Nephron progenitor cell (in vitro differentiated cells): ENCODE data around the gene OR9Q1.

ENCODE experiments used
- DNase-seq: peaks from one replicate; pipeline ENCODE4 v3.0.0; 2021
- H3K27ac Mint-ChIP-seq: 2 replicates; pipeline ENCODE4 v1.8.0; 2021; ENCODE audit warnings: mild to moderate bottlenecking, moderate library complexity, mixed read lengths
- H3K27me3 Mint-ChIP-seq: 2 replicates; pipeline ENCODE4 v1.8.0; 2021; ENCODE audit warnings: mild to moderate bottlenecking, low read depth, mixed read lengths; ENCODE audit not compliant: poor library complexity
- H3K36me3 Mint-ChIP-seq: 2 replicates; pipeline ENCODE4 v1.8.0; 2021; ENCODE audit warnings: low read depth, mixed read lengths
- H3K4me1 Mint-ChIP-seq: 2 replicates; pipeline ENCODE4 v1.8.0; 2021; ENCODE audit warnings: mixed read lengths
- H3K4me3 Mint-ChIP-seq: 2 replicates; pipeline ENCODE4 v1.8.0; 2021; ENCODE audit warnings: mild to moderate bottlenecking, moderate library complexity, mixed read lengths
- H3K9me3 Mint-ChIP-seq: 2 replicates; pipeline ENCODE4 v1.8.0; 2021; ENCODE audit warnings: mild to moderate bottlenecking, moderate library complexity, mixed read lengths
- TF ChIP-seq, protein P1 (sequence below): fragments of 200-600 bp; sonication (generic); IDR thresholded peaks from 2 replicates; pipeline ENCODE4 v1.5.0; 2021; ENCODE audit warnings: antibody characterized with exemption

Gene OR9Q1

DNA sequence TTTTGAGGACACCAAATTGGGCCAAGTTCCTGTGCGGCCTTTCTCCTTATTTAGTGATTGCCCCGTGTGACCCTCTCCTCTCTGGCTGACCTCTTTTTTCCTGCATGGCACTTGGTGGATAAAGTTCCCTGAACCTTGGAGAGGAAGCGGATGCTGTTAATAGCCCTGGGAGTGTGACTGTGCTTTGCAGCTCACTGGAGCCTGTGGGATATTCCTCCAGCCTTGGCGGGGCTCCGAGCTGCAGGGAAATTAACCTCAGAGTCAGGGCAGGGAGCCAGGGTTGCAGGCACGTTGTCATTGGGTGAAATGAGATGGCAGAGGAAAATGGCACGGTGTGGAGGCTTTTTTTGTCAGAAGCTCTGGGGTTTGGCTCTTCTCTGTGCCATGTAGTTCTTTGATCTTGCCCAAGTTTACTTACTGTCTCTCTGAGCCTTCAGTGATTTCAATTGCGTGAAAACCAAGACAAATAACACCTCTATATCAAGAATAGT, 965 bp downstream of the OR9Q1 start:
- Mint-ChIP-seq H3K27me3 (peaks cover 18% of the 10 kb centered on the region), H3K4me1 (peaks cover 24% of the 10 kb centered on the region), H3K9me3 (no peaks in the 10 kb centered on the region), H3K36me3 (no peaks in the 10 kb centered on the region), H3K27ac (peak overlapping the region; percentile 87), H3K4me3 (no peak overlapping the region)
- peak; percentile 24 for DNase-seq
- TF ChIP-seq, protein P1, sequence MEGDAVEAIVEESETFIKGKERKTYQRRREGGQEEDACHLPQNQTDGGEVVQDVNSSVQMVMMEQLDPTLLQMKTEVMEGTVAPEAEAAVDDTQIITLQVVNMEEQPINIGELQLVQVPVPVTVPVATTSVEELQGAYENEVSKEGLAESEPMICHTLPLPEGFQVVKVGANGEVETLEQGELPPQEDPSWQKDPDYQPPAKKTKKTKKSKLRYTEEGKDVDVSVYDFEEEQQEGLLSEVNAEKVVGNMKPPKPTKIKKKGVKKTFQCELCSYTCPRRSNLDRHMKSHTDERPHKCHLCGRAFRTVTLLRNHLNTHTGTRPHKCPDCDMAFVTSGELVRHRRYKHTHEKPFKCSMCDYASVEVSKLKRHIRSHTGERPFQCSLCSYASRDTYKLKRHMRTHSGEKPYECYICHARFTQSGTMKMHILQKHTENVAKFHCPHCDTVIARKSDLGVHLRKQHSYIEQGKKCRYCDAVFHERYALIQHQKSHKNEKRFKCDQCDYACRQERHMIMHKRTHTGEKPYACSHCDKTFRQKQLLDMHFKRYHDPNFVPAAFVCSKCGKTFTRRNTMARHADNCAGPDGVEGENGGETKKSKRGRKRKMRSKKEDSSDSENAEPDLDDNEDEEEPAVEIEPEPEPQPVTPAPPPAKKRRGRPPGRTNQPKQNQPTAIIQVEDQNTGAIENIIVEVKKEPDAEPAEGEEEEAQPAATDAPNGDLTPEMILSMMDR: no peak

DNA sequence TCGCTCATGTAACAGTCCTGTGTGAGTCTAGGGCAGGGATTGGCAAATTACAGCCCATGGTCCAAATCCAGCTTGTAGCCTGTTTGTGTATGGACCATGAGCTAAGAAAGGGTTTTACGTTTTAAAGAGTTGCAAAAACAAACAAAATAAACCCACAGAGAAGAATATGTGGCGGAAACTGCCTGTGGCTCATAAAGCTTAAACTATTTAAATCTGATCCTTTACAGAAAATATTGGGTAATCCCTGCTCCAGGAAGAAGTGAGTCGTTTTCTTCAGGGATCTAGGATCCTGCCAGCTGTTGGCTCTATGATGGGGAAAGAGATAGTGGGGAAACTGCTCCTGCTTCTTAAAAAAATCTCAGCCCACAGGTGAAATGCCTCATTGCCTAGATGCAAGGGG, 3.7 kb downstream of the OR9Q1 start:
- H3K27me3 Mint-ChIP-seq: peaks cover 20% of the 10 kb centered on the region
- DNase-seq: no peak
- no peak overlapping the region for H3K4me3 Mint-ChIP-seq
- peaks cover 6% of the 10 kb centered on the region for H3K9me3 Mint-ChIP-seq
- H3K4me1 Mint-ChIP-seq: peaks cover 24% of the 10 kb centered on the region
- no peaks in the 10 kb centered on the region for H3K36me3 Mint-ChIP-seq
- no peak overlapping the region for H3K27ac Mint-ChIP-seq
- TF ChIP-seq, protein P1: no peak

DNA sequence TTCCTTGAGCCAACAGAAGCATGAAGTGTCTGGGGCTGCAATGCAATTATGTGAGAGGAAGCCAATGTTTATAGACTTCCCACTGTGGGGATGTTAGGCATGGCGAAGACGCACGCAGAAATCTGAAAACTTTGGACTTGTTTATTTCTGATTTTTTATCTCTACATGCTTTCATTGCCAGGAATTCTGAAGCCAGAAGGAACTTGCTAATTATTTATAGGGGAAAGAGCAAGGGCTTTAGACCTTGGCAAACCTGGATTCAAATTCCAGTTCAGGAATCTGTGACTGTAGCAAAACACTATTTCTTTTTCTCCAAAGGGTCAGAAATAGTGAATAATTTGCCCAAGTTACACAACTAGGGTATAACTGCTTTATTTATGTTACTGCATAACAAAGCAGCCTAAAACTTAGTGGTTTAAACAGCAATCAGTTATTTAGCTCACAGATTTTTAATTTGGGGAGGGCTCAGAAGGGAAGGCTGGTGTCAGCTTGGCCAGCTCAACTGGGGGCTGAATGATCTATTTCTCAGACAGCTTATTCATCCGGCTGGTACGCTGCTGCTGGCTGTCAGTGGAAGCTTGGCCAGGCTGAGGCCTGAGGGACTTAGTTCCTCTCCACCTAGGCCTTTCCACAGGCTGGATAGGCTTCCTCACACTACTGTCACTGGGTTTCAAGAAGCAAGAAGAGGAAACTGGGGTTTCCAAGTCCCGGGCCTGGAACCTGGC, 5.2 kb downstream of the OR9Q1 start:
- peaks cover 16% of the 10 kb centered on the region for H3K9me3 Mint-ChIP-seq
- H3K4me1 Mint-ChIP-seq: peaks cover 19% of the 10 kb centered on the region
- no peak overlapping the region for H3K27ac Mint-ChIP-seq
- H3K36me3 Mint-ChIP-seq: no peaks in the 10 kb centered on the region
- DNase-seq: no peak
- no peak overlapping the region for H3K4me3 Mint-ChIP-seq
- peaks cover 17% of the 10 kb centered on the region for H3K27me3 Mint-ChIP-seq
- TF ChIP-seq, protein P1: no peak

DNA sequence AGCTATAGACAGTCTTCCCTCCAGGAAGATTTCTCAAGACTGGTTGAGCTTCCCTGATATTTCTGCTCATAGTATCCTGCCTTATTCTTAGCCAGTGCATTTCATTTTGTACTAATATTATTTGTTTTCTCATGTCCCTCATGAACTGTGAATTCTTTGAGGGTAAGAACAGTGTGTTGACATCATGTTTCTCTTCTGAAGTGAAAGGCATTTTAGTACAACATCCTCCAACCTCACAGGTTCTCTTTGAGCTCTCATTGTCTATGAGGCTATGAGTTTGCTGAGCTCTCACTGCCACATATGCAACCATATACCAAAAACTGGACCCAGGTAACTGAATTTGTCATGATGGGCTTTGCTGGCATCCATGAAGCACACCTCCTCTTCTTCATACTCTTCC, 7.0 kb downstream of the OR9Q1 start, which contains the start of gene OR6Q1:
TSS of gene OR6Q1 (plus strand) at position 301 of the 400 bp plus-strand sequence. CDS start at position 301, 0 bp downstream.
- TF ChIP-seq, protein P1: no peak
- H3K36me3 Mint-ChIP-seq: no peaks in the 10 kb centered on the region
- H3K27ac Mint-ChIP-seq: no peak within 1 kb of the TSS
- no peak for DNase-seq
- H3K4me1 Mint-ChIP-seq: peaks cover 4% of the 10 kb centered on the region
- no peak within 1 kb of the TSS for H3K4me3 Mint-ChIP-seq
- H3K27me3 Mint-ChIP-seq: peaks cover 14% of the 10 kb centered on the region
- peaks cover 27% of the 10 kb centered on the region for H3K9me3 Mint-ChIP-seq

DNA sequence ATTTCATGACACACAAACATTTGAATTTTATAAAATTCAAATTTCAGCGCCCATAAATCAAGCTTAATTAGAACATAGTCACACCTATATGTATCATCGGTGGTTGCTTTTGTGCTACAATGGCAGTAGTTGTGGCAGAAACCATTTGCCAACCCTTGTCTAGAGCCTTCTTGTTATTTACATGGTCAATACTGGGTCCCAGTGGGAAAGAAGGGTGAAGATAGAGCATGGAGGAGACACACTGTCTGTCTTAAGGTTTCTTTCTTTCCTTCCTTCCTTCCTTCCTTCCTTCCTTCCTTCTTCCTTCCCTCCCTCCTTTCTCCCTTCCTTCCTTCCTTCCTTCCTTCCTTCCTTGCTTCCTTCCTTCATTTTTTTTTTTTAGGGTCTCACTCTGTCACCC, 10.8 kb downstream of the OR9Q1 start:
- TF ChIP-seq, protein P1: no peak
- no peak for DNase-seq

DNA sequence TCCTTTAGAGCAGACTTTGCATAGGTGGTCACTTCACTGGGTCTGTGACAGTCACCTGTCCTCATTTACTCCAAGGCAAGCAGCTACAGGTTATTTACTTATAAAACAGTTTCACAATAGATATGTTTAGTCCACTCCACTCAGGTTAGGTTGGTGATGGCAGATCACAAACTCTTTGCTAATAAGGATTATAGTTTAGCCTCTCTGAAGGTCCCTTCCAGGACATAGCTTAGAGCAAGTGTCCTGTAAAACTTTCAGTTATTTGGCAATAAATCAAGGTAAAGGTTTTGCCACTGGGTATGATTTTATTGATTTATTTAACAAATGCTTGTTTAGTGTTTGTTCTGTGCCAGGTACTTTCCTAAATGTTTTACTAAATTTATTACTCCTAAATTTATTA, 15.9 kb downstream of the OR9Q1 start:
- Mint-ChIP-seq H3K4me3 (no peak overlapping the region), H3K36me3 (no peaks in the 10 kb centered on the region), H3K27ac (no peak overlapping the region), H3K27me3 (peaks cover 3% of the 10 kb centered on the region), H3K9me3 (peaks cover 27% of the 10 kb centered on the region), H3K4me1 (no peaks in the 10 kb centered on the region)
- no peak for DNase-seq
- TF ChIP-seq, protein P1: no peak

More for the DNA sequence above, 10.8 kb downstream of the OR9Q1 start:
- H3K27ac Mint-ChIP-seq: no peak overlapping the region
- H3K9me3 Mint-ChIP-seq: peaks cover 40% of the 10 kb centered on the region
- H3K36me3 Mint-ChIP-seq: no peaks in the 10 kb centered on the region
- H3K4me1 Mint-ChIP-seq: no peaks in the 10 kb centered on the region
- H3K4me3 Mint-ChIP-seq: no peak overlapping the region
- peaks cover 2% of the 10 kb centered on the region for H3K27me3 Mint-ChIP-seq
